ENCODE data around the gene SULF2. TPM values are rescaled to one million over a fixed set of nuclear protein-coding genes. Genes with fewer than 3 reads are reported as not detected.
"Not testable (repeated sequence)": the region's sequence is repeated elsewhere in the genome, so short reads cannot be mapped to it uniquely, and the experiment has no call there.

Gene SULF2
- total and polyA plus RNA-seq, 8 donors, result 11.3 to 42.0 (median 15.8) TPM

- Histone ChIP-seq H3K4me1 (no peaks in the 10 kb centered on the region), H3K36me3 (no peaks in the 10 kb centered on the region), H3K27ac (no peak overlapping the region), H3K9me3 (peaks cover 0 to 4% of the 10 kb centered on the region in 2 donors), H3K27me3 (peaks cover 4 to 92% of the 10 kb centered on the region in 2 donors), H3K4me3 (no peak overlapping the region)
- ATAC-seq (no peak), DNase-seq (no peak)
- TF ChIP-seq CTCF (IDR thresholded peaks at IDR 0.05), result no peak
- intact Hi-C loops (cut with DNase I), result no loop called here
Observed at GRCh38 chr20:47810721-47811347, 25.6 kb upstream of the SULF2 start.

DNA sequence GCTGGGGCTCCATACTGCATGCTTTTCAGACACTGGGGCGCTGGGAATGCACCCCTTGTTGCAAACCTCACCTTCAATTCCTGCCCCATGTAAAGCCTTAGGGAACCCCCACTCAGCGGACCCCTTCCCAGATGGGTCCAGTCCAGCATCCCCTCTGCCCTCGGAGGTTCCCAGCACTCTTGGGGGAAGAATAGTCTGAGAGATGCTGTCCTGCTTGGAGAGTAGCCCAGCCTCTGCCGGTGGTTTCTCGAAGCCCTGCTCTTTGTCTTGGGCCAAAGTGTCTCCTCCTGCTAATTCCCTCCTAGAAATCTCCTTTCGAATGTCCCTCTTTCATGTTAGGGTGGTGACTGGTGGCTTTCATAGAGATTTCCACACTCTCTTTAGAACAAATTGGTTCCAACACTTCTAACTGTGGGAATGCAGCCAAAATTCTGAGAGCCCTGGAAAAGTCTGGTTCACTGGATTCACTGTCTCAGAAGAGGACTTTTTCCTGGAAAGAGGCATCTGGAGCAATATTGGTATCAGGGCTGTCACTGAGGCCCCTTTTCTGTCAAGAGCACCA lies 24.9 kb upstream of the SULF2 start:
- peaks cover 0 to 4% of the 10 kb centered on the region in 2 donors for H3K9me3 ChIP-seq
- DNase-seq (no peak), ATAC-seq (no peak)
- H3K4me3 ChIP-seq, result no peak overlapping the region
- intact Hi-C loops (cut with DNase I), result no loop called here
- TF ChIP-seq CTCF (IDR thresholded peaks at IDR 0.05), result no peak
- H3K27me3 ChIP-seq, result peaks cover 4 to 91% of the 10 kb centered on the region in 2 donors
- no peak overlapping the region for H3K27ac ChIP-seq
- no peaks in the 10 kb centered on the region for H3K4me1 ChIP-seq
- H3K36me3 ChIP-seq, result no peaks in the 10 kb centered on the region

DNA sequence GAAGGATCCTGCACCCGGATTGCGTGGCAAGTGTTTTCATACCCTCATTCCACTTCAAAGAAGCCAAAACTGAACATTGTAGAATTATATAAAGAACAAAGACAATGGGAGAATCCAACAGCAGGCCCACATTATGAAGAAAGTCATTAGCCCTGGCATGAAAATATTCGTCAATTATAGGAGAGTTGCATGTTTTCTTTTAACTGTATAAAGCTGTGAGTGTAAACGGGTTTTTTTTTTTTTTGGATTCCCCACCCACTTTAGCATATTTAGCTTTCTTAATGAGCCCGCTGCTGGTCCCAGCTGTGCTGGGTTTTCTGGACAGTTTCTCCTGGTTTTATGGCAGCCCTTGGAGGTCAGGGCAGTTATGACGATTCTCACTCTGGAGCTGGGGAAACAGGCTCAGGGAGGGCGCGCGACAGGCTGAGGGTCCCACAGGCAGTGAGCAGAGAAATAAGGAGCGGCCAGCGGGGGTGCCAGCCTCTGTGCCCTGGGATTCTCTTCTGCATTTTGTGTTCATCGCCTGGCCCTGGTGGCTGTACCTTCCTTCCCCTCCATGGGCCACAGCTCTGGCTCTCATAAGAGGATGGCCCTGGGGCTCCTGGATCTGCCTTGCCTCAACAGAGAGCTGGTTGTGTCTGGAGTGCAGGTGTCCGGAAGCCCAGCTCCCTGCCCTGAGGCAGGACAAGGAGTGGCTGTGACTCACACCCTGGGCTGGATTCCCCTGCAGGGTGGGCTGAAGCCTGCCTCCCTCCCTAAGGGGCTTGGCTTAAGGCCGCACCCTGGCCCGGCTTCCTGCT lies 24.1 kb upstream of the SULF2 start:
- H3K27me3 ChIP-seq, result peaks cover 4 to 86% of the 10 kb centered on the region in 2 donors
- no peak for TF ChIP-seq CTCF (IDR thresholded peaks at IDR 0.05)
- H3K4me3 ChIP-seq, result no peak overlapping the region
- H3K36me3 ChIP-seq, result no peaks in the 10 kb centered on the region
- no peaks in the 10 kb centered on the region for H3K4me1 ChIP-seq
- H3K9me3 ChIP-seq, result peaks cover 0 to 4% of the 10 kb centered on the region in 2 donors
- no peak overlapping the region for H3K27ac ChIP-seq
- DNase-seq, result no peak
- intact Hi-C loops (cut with DNase I), result no loop called here
- no peak for ATAC-seq

DNA sequence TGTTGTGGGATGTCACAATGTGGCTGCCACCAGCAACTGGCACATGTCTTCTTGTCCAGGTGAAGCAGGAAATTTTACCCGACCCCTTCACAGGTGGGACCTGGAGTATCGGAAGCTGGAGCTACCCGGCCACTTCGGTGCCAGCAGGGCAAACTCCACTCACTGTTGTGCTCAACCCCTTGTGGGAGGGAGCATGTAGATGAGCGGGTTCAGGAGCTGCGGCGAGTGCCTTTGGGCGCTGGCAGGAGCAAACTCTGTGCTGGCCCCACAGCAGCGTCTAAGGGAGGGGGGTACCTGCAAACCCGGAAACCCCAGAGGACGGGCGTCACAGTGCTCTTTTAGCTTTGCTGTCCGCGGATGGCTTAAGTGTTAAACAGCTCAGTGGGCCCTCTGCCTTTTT lies 20.7 kb upstream of the SULF2 start:
- TF ChIP-seq CTCF (IDR thresholded peaks at IDR 0.05), result no peak
- Histone ChIP-seq H3K36me3 (no peaks in the 10 kb centered on the region), H3K27ac (no peak overlapping the region), H3K4me3 (no peak overlapping the region), H3K27me3 (peaks cover 4 to 74% of the 10 kb centered on the region in 2 donors), H3K4me1 (no peaks in the 10 kb centered on the region), H3K9me3 (no peaks in the 10 kb centered on the region)
- ATAC-seq (no peak), DNase-seq (no peak)
- intact Hi-C loops (cut with DNase I), result no loop called here

DNA sequence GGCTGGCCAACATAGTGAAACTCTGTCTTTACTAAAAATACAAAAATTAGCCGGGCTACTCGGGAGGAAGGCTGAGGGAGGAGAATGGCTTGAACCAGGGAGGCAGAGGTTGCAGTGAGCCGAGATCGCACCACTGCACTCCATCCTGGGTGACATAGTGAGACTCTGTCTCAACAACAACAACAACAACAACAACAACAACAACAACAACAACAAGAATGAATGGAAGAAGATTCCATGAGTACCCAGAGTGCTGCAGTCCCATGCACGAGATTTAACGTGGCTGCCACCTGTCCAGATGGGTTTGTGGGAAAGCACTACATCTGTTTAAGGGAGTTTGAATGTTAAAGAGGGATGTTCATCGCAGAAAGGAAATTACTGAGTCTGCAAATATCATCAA lies 19.7 kb upstream of the SULF2 start:
- H3K4me1 ChIP-seq; H3K4me3 ChIP-seq; ATAC-seq; H3K27ac ChIP-seq; H3K9me3 ChIP-seq; H3K36me3 ChIP-seq; intact Hi-C loops (cut with DNase I); DNase-seq: not testable (repeated sequence)
- peaks cover 4 to 64% of the 10 kb centered on the region in 2 donors for H3K27me3 ChIP-seq

DNA sequence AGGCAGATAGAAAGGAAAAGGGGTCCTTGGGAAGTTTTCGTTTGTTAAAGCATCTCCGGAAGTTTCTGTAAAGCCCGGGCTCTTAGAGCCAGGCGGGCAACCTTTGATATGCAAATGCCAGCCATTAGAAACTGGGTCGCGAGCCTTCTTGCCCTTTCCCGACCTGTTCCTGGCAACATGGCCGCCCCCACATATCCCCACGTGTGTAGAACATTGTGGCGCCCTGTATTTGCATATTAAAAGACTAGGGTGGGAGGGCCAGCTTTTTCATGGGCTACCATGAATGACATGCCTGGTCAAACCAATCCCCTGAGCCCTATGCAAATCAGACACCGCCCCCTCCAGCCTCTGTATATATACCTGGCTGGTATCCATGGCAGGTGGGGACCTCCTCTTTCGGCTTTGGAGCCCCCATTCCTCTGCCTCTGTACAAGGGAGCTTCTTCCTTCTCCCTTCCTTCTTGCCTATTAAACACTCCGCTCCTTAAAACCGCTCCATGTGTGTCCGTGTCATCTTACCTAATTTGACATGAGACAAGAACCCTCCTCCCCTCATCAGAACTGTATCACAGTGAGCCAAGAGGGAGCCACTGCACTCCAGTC lies 19.0 kb upstream of the SULF2 start:
- DNase-seq; ATAC-seq; intact Hi-C loops (cut with DNase I); H3K9me3 ChIP-seq; H3K27ac ChIP-seq; H3K4me1 ChIP-seq; H3K36me3 ChIP-seq; H3K4me3 ChIP-seq: not testable (repeated sequence)
- peaks cover 4 to 58% of the 10 kb centered on the region in 2 donors for H3K27me3 ChIP-seq

Measured in left lung (tissue), 10 donors.